Loucy (cell line): ENCODE results near the gene PTGES3L.

Experiments used
- H2AFZ ChIP-seq: fragments of 200-600 bp; sonication (generic); 2 replicates; pipeline ENCODE4 v1.6.0; 2016; ENCODE audit warnings: antibody characterized with exemption, mild to moderate bottlenecking, low read length, moderate library complexity
- H3F3A ChIP-seq: fragments of 200-600 bp; 2 replicates; pipeline ENCODE4 v1.6.0; 2016; ENCODE audit warnings: antibody characterized with exemption, low read depth, mild to moderate bottlenecking
- H3K27me3 ChIP-seq: fragments of 200-600 bp; sonication (generic); 2 replicates; pipeline ENCODE4 v1.6.1; 2014; ENCODE audit warnings: low read length, mild to moderate bottlenecking; ENCODE audit not compliant: insufficient read depth, poor library complexity, severe bottlenecking
- H3K36me3 ChIP-seq: fragments of 200-600 bp; sonication (generic); 2 replicates; pipeline ENCODE4 v1.6.1; 2016; ENCODE audit warnings: low read length; ENCODE audit not compliant: insufficient read depth
- H3K4me1 ChIP-seq: fragments of 200-600 bp; sonication (generic); 2 replicates; pipeline ENCODE4 v1.5.1; 2014; ENCODE audit warnings: low read length, mild to moderate bottlenecking; ENCODE audit not compliant: insufficient read depth, poor library complexity, severe bottlenecking
- H3K4me2 ChIP-seq: fragments of 200-600 bp; sonication (generic); 2 replicates; pipeline ENCODE4 v1.6.0; 2014; ENCODE audit warnings: antibody characterized with exemption, low read length, low read depth, mild to moderate bottlenecking; ENCODE audit not compliant: poor library complexity, severe bottlenecking
- H3K4me3 ChIP-seq: fragments of 200-600 bp; sonication (generic); 2 replicates; pipeline ENCODE4 v1.5.1; 2014; ENCODE audit warnings: low read length, mild to moderate bottlenecking, mixed read lengths; ENCODE audit not compliant: poor library complexity, severe bottlenecking
- H3K79me2 ChIP-seq: fragments of 200-600 bp; sonication (generic); 2 replicates; pipeline ENCODE4 v1.6.1; 2014; ENCODE audit warnings: low read length; ENCODE audit not compliant: insufficient read depth
- H3K9ac ChIP-seq: fragments of 200-600 bp; sonication (generic); 2 replicates; pipeline ENCODE4 v1.6.0; 2014; ENCODE audit warnings: mild to moderate bottlenecking, low read depth, low read length, moderate library complexity; ENCODE audit not compliant: poor library complexity, severe bottlenecking
- H3K9me2 ChIP-seq: fragments of 200-600 bp; sonication (generic); replicated peaks from 2 replicates; pipeline ENCODE4 v1.6.1; 2016; ENCODE audit warnings: low read depth, low read length, mixed read lengths
- H3K9me3 ChIP-seq: fragments of 200-600 bp; sonication (generic); 2 replicates; pipeline ENCODE4 v1.6.1; 2014; ENCODE audit warnings: mild to moderate bottlenecking, antibody characterized with exemption, low read length, low read depth; ENCODE audit not compliant: insufficient read depth
- H4K20me1 ChIP-seq: fragments of 200-600 bp; sonication (generic); 2 replicates; pipeline ENCODE4 v1.6.0; 2014; ENCODE audit warnings: antibody characterized with exemption, low read length, mild to moderate bottlenecking; ENCODE audit not compliant: insufficient read depth, poor library complexity, severe bottlenecking
- CTCF ChIP-seq: fragments of 200-600 bp; sonication (generic); conservative IDR thresholded peaks from 2 replicates; pipeline ENCODE4 v1.5.1; 2014; ENCODE audit warnings: mild to moderate bottlenecking, antibody characterized with exemption, low read length
- EZH2phosphoT487 ChIP-seq: fragments of 200-600 bp; IDR thresholded peaks from 2 replicates; pipeline ENCODE4 v1.6.1; 2018; ENCODE audit warnings: antibody characterized with exemption, mild to moderate bottlenecking, moderate library complexity, borderline replicate concordance

PTGES3L gene

GRCh38 chr17:42937712-42938596 is 41.9 kb downstream of the PTGES3L start:
- no peaks in the 10 kb centered on the region for H4K20me1 ChIP-seq
- no peaks in the 10 kb centered on the region for H3K27me3 ChIP-seq
- no peak for TF ChIP-seq EZH2phosphoT487
- TF ChIP-seq CTCF, result peak; percentile 79
- no peaks in the 10 kb centered on the region for H3K79me2 ChIP-seq
- H3K9me3 ChIP-seq, result no peaks in the 10 kb centered on the region
- no peak overlapping the region for H3K9ac ChIP-seq
- H3K4me3 ChIP-seq, result no peak overlapping the region
- H3K36me3 ChIP-seq, result no peaks in the 10 kb centered on the region
- no peak overlapping the region for H3K4me2 ChIP-seq
- H3K4me1 ChIP-seq, result no peaks in the 10 kb centered on the region
- peak overlapping the region; percentile 34; the same call in 1 of the 2 replicates for H2AFZ ChIP-seq
- no peaks in the 10 kb centered on the region for H3F3A ChIP-seq
- H3K9me2 ChIP-seq, result no peaks in the 10 kb centered on the region

GRCh38 chr17:42929497-42929844 is 50.4 kb downstream of the PTGES3L start:
- Histone ChIP-seq H3K9ac (no peak overlapping the region), H3K79me2 (no peaks in the 10 kb centered on the region), H4K20me1 (no peaks in the 10 kb centered on the region), H3K4me2 (no peak overlapping the region), H3K9me2 (no peaks in the 10 kb centered on the region), H3K4me3 (no peak overlapping the region), H3K36me3 (no peaks in the 10 kb centered on the region), H3K9me3 (no peaks in the 10 kb centered on the region), H2AFZ (no peak overlapping the region), H3F3A (no peaks in the 10 kb centered on the region), H3K4me1 (no peaks in the 10 kb centered on the region), H3K27me3 (no peaks in the 10 kb centered on the region)
- TF ChIP-seq EZH2phosphoT487, result no peak
- TF ChIP-seq CTCF, result no peak

GRCh38 chr17:42928714-42929496 is 51.0 kb downstream of the PTGES3L start:
- Histone ChIP-seq H3K4me1 (no peaks in the 10 kb centered on the region), H3K9me3 (no peaks in the 10 kb centered on the region), H2AFZ (peak overlapping the region; percentile 86), H4K20me1 (no peaks in the 10 kb centered on the region), H3K4me3 (no peak overlapping the region), H3K27me3 (no peaks in the 10 kb centered on the region), H3K36me3 (no peaks in the 10 kb centered on the region), H3K79me2 (no peaks in the 10 kb centered on the region), H3K4me2 (no peak overlapping the region), H3K9me2 (no peaks in the 10 kb centered on the region), H3K9ac (no peak overlapping the region), H3F3A (no peaks in the 10 kb centered on the region)
- TF ChIP-seq EZH2phosphoT487 (no peak), CTCF (peak; percentile 68)
